NAMALWA (cell line): Measurements from ENCODE around the gene NTMT1.

Experiments used
- DNase-seq: peaks from one replicate; pipeline ENCODE4 v3.0.0-alpha.2; 2015; ENCODE audit warnings: low spot score

NTMT1 gene

GRCh38 chr9:129637102-129637501, 11.1 kb downstream of the NTMT1 start:
- DNase-seq = no peak

DNA sequence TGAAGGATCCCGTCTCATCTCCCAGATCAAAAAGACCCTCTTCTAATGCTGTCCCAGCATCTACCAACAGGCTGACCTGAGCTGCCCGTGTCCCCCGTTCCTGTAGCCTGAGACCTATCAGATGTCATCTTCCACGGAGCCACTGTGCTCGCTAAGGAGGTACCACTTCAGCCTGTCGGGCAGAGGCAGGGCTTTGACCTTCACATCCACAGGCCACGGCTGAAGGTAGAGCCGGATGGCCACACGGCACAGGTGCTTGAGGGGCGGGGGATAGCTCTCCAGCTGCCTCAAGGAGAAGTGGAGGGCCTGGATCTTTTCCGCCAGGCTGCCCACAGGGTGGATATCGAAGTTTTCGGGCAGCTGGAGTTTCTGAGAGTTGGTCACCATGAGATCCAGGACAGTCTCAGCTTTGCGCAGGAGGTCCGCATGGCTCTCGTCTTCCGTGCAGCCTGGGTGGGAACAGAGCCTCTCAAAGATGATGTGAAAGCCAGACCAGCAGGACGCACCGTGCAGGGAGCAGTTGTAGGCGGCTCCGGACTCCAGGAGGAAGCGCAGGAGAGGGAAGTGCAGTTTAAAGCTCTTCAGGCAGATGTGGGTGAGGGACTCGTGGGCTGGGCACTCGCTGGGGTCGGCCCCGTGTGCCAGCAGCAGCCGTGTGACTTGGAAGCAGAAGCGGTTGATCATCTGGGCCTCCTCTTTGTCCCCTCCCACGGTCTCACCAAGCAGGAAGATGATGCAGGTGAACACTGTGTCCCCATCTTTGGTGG, 11.9 kb downstream of the NTMT1 start:
- DNase-seq = no peak

DNA sequence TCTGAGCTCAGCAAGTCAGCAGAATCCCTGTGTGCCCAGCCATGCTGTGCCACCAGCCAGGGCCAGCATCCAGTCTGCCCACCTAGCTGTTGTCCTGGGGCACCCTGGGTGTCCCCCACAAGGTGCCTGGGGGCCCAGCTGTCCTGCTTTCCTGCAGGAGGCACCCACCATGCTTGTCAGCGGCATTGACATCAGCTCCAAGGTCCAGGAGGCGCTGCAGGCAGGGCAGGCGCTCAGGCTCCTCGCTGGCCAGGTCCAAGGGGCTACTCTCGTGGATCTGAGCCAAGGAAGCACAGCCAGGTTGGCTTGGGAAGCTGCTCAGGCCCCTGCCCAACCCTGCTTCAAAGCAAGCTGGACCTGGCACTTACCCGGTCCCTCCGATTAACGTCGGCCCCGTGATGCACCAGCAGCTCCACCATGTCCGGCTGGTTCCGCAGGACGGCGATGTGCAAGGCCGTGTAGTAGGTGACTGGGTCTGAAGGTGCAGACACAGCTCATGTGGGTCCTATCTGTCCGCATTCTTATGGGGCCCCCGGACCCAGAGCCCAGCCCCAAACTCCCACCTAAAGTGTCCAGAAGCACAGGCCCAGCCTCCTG, 13.2 kb downstream of the NTMT1 start:
- DNase-seq = no peak

GRCh38 chr9:129639756-129640085, 13.8 kb downstream of the NTMT1 start:
- DNase-seq = no peak

GRCh38 chr9:129640086-129640870, 14.3 kb downstream of the NTMT1 start:
- DNase-seq = no peak

DNA sequence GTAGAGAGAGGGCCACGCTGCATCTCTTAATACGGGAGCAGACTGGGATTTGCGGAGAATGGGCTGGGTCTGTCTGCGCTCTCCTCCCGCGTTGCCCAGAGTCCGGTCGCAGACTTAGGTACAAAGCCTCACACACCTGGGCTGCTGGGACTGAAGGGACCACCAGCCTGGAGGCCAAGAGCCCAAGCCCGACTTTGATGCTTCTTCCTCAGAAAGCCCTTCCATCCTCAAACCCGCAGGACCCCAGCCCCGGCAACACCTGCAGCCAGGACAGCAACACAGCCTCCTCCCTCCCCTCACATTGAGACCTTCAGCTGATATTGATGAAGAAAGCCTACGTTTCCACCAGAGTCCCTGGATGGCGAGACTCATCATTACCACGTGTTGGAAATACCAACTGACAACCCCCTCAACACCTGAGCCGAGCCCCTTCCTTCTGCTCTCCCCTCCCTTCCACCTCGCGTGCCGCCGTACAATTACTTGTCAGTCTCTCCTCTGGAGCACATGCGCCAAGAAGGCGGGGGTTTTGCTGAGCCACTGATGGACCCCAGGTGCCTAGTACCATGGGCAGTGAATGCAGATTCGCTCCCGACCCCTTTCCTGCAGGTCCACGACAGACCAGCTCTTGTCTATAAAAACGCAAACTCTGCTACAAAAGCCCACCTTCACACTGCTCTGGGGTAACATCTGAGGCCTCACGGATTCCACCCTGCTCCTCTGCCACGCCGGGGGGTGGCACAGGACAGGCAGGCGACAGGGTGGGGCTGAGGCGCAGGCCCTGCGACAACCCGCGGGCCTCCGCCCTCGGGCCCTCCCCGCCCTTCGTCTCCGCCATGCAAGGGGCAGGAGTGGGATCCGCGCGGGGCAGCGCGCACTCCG, 15.1 kb downstream of the NTMT1 start:
- DNase-seq = peak; percentile 20

- DNase-seq = peak; percentile 93
Observed at GRCh38 chr9:129641750-129642585, 16.0 kb downstream of the NTMT1 start, which contains the start of gene ASB6. Gene ASB6 (minus strand): TSS chr9:129642151. CDS start chr9:129641999, 152 bp downstream.

DNA sequence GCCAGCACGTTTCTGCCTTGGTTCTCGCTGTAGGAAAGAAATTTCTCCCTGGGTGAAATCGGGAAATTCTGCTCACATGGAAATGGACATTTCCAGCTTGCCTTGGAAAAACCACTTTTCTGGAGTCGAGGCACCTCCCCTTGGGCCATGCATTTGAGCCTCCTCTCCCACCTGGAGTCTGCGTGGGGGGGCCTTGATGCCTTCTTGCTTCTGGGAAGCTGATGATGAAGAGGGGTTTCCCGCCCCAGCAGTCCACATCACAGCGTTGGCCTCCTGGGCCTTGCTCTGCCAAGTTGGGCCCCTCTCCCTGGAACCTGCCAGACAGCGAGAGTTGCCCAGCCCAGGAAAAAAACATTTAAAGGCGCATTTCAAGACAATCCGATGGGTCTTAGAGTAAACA, 17.7 kb downstream of the NTMT1 start:
- no peak for DNase-seq

DNA sequence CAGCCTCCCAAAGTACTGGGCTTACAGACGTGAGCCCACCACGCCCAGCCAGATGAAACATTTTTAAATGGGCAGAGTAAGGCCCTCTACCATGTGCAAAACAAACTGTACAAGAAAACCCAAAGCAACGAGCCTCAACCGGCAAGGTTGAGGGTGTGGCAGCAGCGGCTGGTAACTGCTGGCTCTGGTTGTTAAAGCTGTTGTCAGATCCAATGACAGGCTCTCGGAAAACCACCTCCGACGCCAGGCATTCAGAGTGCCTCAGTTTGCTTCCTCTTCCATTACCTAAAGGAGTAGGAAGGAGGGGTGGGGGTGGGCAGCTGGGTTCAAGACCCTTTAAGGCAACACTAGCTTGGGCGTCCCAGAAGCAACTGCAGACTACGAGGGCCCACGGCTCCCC, 18.4 kb downstream of the NTMT1 start:
- DNase-seq = no peak

GRCh38 chr9:129644902-129645301, 18.9 kb downstream of the NTMT1 start:
- DNase-seq = no peak

DNA sequence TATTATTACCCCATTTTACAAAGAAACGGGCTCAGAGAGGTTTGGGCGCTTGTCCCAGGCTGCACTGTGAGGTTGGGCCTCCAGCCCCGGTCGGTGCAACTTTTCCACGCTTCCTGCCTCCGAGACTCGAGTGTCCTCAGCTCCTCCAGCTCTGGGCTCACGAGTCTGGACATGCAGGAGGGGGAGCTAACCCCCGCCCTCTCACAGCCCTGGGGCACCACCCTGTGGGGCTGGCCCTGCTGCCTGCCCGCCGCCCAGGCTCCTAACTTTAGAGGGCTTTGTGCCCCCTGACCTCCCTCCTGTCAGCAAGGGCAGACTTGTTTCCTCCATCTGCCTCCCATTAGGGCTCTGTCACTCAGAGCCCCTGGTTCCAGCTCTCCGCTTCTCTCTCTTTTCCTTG, 20.3 kb downstream of the NTMT1 start:
- no peak for DNase-seq

DNA sequence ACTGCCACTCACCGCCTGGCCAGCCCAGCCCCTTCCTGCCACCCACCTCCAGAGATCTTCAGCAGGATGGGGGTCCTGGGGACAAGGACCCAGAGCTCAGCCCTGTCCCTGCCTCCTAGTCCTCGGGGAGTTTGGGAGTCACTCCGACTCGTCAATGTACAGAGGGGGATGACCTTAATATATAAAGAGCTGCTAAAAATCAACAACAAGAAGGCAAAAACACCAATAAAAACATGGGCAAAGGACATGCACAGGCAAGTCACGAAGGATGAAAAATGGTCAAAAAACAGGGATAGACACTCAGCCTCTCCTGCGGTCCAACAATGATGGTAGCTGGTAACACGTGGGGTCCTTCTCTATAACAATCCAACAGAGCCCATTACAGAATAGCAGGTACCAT, 20.7 kb downstream of the NTMT1 start:
- DNase-seq = no peak

DNA sequence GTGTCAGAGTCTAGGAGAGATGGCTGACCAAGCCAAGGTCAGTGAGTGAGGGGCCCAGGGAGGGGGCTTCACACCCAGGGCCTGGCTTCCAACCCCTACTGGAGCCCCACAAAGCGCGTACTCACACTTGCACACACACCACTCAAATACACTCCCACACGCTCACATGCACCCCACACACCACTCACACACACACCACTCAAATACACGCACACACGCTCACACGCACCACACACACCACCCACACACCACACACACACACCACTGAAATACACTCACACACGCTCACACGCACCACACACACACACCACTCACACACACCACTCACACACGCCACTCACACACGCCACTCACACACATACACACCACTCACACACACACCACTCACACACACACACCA, 21.7 kb downstream of the NTMT1 start:
- DNase-seq = no peak

DNA sequence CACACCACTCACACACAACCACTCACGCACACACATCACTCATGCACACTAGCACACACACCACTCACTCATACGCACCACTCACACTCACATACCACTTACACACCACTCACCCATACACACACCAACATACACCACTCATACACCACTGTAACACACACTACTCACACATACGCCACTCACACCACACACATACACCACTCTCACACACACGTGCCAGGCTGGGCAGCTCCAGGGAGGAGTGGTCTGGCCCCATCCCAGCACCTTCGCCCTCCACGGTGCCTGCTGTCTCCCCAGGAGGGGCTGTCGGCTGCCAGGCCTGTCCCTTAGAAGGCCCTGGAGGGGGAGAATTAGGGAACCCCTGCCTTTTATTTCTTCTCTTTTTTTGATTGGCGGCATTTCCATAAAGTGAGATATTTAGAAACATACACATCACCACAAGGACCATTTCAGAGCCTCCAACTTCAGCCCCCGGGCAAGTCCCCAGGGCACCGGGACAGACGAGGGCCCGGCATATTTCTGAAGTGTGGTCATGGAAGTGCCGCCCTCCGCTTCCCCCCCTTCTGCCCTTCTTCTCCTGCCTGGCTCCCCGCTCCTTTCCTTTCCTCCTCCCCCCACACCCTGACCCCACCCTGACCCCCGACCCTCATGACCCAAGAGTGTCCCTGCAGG, 22.3 kb downstream of the NTMT1 start:
- DNase-seq = no peak

- no peak for DNase-seq
Observed at GRCh38 chr9:129648764-129649115, 22.8 kb downstream of the NTMT1 start.

DNA sequence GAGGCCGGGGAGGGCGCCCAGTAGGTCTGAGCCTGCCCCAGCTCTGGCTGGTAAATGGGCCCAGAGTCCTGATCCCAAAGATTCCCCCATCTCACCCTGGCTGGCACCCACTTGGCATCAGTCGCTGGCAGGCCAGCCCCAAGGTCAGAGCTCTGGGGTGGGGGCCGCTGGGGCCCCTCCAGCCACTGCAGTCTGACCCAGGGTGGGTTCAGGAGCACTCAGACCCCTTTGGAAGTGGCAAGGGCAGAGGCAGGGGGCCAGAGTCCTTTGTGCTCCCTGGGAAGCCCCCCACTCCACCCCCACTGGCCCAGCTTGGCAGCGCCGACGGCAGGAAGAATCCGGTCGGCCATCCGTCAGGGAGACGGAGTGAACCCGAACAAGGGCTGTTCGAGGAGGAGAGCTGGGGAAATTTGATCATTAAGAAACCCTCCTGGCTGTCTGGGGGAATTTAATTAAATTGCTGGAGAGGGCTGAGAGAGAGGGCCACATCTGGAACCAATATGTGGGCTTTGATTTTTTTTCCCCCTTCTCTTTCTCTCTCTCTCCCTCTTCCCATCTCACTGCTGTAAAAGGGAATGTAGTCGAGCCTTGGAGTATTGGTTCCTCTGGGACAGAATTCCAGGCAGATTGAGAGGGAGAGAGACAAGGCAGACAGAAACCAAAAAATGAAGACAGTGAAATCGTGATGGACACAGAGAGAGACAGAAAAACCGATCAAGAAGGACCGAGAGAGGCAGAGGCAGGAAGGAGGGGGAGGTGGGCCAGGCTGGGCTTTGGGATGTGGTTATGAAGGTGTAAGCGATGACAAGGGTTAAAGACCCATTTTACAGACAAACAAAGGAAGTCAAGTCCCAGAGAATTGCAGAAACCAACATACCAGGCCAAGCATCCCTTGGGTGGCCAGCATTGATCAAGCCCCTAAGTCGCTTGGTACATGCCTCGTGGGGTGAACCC, 24.0 kb downstream of the NTMT1 start:
- DNase-seq = no peak

DNA sequence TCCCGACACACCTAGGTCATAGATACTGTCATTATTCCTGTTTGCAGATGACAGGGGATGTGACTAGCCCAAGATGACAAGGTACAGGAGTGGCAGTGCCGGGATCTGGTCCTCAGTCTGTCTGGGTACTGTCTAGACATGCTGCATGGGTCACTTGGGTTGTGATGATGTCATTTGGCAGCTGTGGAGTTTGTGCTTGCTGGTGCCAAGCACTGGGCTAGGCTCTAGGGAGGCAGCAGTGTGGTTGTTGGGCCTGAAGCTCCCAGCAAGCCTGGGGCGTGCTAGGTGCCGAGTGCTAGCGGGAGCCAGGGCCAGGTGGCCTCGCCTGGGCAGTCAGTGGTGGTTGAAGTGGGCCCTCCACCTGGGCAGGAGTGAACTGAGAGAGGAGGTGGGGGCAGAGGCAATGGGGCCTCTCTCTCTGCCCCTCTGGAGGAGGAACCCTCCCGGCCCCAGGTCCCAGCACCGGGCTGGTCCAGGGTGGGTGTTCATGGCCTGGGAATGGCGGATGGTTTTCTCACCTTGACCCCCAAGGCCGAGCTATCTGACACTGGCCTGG, 24.8 kb downstream of the NTMT1 start:
- DNase-seq = no peak

- DNase-seq = no peak
Observed at GRCh38 chr9:129653823-129654553, 28.0 kb downstream of the NTMT1 start.
